ENCODE results near the gene GHITM. TPM values are rescaled to one million over a fixed set of nuclear protein-coding genes. Genes with fewer than 3 reads are reported as not detected.

GHITM gene
- total RNA-seq, 4 donors from 2014 or later: 137 to 289 (median 182) TPM

DNA sequence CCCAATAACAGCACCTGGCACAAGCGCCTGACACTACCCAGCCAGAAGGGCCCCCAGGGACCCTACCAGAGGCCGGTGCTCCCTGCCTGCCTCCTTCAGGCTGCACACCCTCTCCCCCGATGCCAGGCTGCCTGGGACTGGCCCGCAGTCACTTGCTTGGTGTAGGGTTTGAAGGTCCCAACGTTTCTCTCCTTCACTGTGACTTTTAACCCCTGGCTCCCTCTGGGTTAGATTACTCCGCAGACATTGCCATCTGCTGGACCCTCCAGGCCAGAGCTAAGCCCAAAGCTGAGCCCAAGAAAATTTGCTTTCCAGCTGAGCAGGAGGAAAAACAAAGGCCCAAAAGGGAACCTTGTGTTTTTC is 61.9 kb downstream of the GHITM start:
- intact Hi-C loops (cut with DNase I): no loop called here

DNA sequence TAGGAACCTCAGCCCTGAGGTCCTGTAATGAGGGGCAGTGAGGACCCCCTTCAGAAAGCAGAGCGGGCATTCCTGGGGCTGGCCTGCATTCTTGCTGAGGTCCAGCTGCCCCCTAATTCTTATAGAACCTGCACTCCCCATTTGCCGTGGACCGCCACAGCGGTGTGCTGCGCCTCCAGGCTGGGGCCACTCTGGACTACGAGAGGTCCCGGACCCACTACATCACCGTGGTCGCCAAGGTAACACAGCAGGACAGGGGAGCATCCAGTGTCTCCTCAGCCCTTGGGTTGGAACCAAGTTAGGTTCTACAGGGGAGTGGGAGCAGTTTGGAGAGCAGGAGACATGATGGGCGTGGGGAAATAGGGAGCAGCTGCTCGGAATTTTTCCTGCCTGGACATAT is 62.4 kb downstream of the GHITM start:
- TF ChIP-seq, protein P1, sequence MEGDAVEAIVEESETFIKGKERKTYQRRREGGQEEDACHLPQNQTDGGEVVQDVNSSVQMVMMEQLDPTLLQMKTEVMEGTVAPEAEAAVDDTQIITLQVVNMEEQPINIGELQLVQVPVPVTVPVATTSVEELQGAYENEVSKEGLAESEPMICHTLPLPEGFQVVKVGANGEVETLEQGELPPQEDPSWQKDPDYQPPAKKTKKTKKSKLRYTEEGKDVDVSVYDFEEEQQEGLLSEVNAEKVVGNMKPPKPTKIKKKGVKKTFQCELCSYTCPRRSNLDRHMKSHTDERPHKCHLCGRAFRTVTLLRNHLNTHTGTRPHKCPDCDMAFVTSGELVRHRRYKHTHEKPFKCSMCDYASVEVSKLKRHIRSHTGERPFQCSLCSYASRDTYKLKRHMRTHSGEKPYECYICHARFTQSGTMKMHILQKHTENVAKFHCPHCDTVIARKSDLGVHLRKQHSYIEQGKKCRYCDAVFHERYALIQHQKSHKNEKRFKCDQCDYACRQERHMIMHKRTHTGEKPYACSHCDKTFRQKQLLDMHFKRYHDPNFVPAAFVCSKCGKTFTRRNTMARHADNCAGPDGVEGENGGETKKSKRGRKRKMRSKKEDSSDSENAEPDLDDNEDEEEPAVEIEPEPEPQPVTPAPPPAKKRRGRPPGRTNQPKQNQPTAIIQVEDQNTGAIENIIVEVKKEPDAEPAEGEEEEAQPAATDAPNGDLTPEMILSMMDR (IDR thresholded peaks at IDR 0.05): no peak
- no peak for TF ChIP-seq POLR2A (IDR thresholded peaks at IDR 0.05)
- no peak overlapping the region for H3K4me3 ChIP-seq
- H3K4me1 ChIP-seq: peaks cover 0 to 10% (median 0%) of the 10 kb centered on the region in 3 donors
- DNase-seq: no peak
- H3K27ac ChIP-seq: no peak overlapping the region
- no peaks in the 10 kb centered on the region for H3K9me3 ChIP-seq
- peaks cover 0 to 16% (median 0%) of the 10 kb centered on the region in 3 donors for H3K36me3 ChIP-seq
- WGBS, 2 donors: 75 to 82% methylated on average over 4 to 5 of the region's 11 CpGs
- no peaks in the 10 kb centered on the region for H3K27me3 ChIP-seq
- intact Hi-C loops (cut with DNase I): no loop called here

More for the DNA sequence above, 61.9 kb downstream of the GHITM start:
- Histone ChIP-seq H3K27me3 (no peaks in the 10 kb centered on the region), H3K27ac (no peak overlapping the region), H3K4me1 (peaks cover 0 to 14% (median 0%) of the 10 kb centered on the region in 3 donors), H3K4me3 (no peak overlapping the region), H3K36me3 (peaks cover 0 to 16% (median 0%) of the 10 kb centered on the region in 3 donors), H3K9me3 (no peaks in the 10 kb centered on the region)
- DNase-seq: no peak
- TF ChIP-seq POLR2A (IDR thresholded peaks at IDR 0.05): no peak
- TF ChIP-seq, protein P1 (IDR thresholded peaks at IDR 0.05): no peak
- 71 to 80% methylated on average over 5 to 6 of the region's 6 CpGs for WGBS, 2 donors

DNA sequence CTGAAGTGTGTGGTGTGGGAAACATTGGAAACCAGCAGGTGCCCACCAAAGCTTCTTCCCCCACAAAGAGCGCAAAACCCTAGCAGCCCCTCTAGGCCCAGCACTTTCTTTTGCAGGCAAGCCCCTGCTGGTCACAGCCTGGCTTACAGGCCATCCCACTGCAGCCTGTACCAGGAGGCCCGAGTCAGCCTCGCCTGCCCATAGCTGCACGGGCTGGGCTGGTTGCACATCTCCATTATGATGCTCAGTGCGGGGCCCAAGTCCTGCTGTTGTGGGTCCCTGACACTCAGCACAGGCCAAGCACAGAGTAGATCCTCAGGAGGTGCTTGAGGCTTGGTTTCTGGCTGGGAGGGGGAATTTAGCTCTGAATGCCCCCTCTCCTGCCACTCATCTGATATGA is 63.0 kb downstream of the GHITM start:
- Histone ChIP-seq H3K36me3 (peaks cover 0 to 16% (median 0%) of the 10 kb centered on the region in 3 donors), H3K27me3 (no peaks in the 10 kb centered on the region), H3K27ac (no peak overlapping the region), H3K9me3 (no peaks in the 10 kb centered on the region), H3K4me1 (peaks cover 0 to 3% (median 0%) of the 10 kb centered on the region in 3 donors), H3K4me3 (no peak overlapping the region)
- TF ChIP-seq, protein P1 (IDR thresholded peaks at IDR 0.05): no peak
- no peak for TF ChIP-seq POLR2A (IDR thresholded peaks at IDR 0.05)
- 88 to 100% methylated on average over 1 to 5 of the region's 5 CpGs for WGBS, 2 donors
- intact Hi-C loops (cut with DNase I): no loop called here
- DNase-seq: no peak

Other genes with a start within 250 kb of the GHITM start
- 100 to 1,000 TPM; 132 to 352 (median 320) TPM for gene GPR15LG, start 34.3 kb downstream of the GHITM start, total RNA-seq
- gene CDHR1, start 55.0 kb downstream of the GHITM start, total RNA-seq: 10 to 100 TPM in 3 of 4 donors, 1 to 10 TPM in 1; 6.7 to 15.0 (median 12.2) TPM
- gene LRIT2, start 86.0 kb downstream of the GHITM start, total RNA-seq: not detected
- gene LRIT1, start 102.0 kb downstream of the GHITM start, total RNA-seq: under 1 TPM in 2 of 4 donors, not detected in 2; 0.19 to 0.34 TPM
- under 1 TPM in 2 of 4 donors, not detected in 2; 0.09 to 0.57 TPM for gene RGR, start 105.5 kb downstream of the GHITM start, total RNA-seq
- gene CCSER2, start 189.1 kb downstream of the GHITM start, total RNA-seq: 10 to 100 TPM; 26.4 to 48.3 (median 31.7) TPM

Data from esophagus squamous epithelium (tissue), 5 donors.